NB4 (cell line): ENCODE results near the gene PNMA3.

Source experiments
- CTCF ChIP-seq: IDR thresholded peaks from one replicate; pipeline ENCODE4 v1.5.1; 2012; ENCODE audit warnings: low read depth, low read length
- MAX ChIP-seq: IDR thresholded peaks from 2 replicates; pipeline ENCODE4 v1.6.1; 2011; ENCODE audit warnings: low read depth, low read length
- MYC ChIP-seq: IDR thresholded peaks from 2 replicates; pipeline ENCODE4 v1.6.1; 2011; ENCODE audit warnings: low read depth, low read length
- POLR2A ChIP-seq: IDR thresholded peaks from 2 replicates; pipeline ENCODE4 v1.6.1; 2011; ENCODE audit warnings: mild to moderate bottlenecking; ENCODE audit not compliant: insufficient read length; ENCODE audit errors: extremely low read depth

- TF ChIP-seq MYC (no peak), CTCF (no peak), POLR2A (no peak), MAX (no peak)
These were observed 1.0 kb downstream of the PNMA3 start for GRCh38 chrX:153057281-153057680.
